K562 (cell line): ENCODE measurements around the gene HHATL. TPM values are rescaled to one million over a fixed set of nuclear protein-coding genes. Genes with fewer than 3 reads are reported as not detected.

ENCODE experiments used
- FOXP1 ChIP-seq: sonication (generic); formaldehyde crosslinking; IDR thresholded peaks from 2 replicates; pipeline ENCODE4 v1.8.0; 2022; ENCODE audit warnings: mild to moderate bottlenecking, missing genetic modification reagents
- HOMEZ ChIP-seq: fragments of 250-450 bp; sonication (Bioruptor Pico); IDR thresholded peaks from 2 replicates; pipeline ENCODE4 v1.4.0; 2020; ENCODE audit warnings: mild to moderate bottlenecking, moderate library complexity
- L3MBTL2 ChIP-seq: fragments of 450-650 bp; IDR thresholded peaks from 2 replicates; pipeline ENCODE4 v1.6.1; 2016; ENCODE audit warnings: mild to moderate bottlenecking, moderate library complexity
- LEF1 ChIP-seq: fragments of 450-650 bp; IDR thresholded peaks from 2 replicates; pipeline ENCODE4 v1.6.1; 2016; ENCODE audit warnings: mild to moderate bottlenecking
- POLR2AphosphoS2 ChIP-seq: IDR thresholded peaks from 2 replicates; pipeline ENCODE4 v1.6.1; 2012; ENCODE audit warnings: low read length, improper control_type of control experiment
- RBM39 ChIP-seq: fragments of 200-400 bp; formaldehyde crosslinking; optimal IDR thresholded peaks from 2 replicates; pipeline ENCODE3; 2018; ENCODE audit warnings: low read depth, low read length
- RHOXF2B ChIP-seq: fragments of 250-450 bp; sonication (Bioruptor Pico); conservative IDR thresholded peaks from 2 replicates; pipeline ENCODE4 v1.5.1; 2021
- TRIM24 ChIP-seq, 2 experiments: fragments of 450-650 bp; IDR thresholded peaks; 2 replicates each; pipeline ENCODE4 v1.6.1; 2016
- ZBTB40 ChIP-seq, 2 experiments: fragments of 450-650 bp in 1 of 2; sonication (generic) in 1 of 2; formaldehyde crosslinking in 1 of 2; IDR thresholded peaks; 2 replicates each; pipeline versions ENCODE4 v1.7.1 to v1.9.0; 2016 to 2022; ENCODE audit warnings: inconsistent platforms in 1 of 2, mild to moderate bottlenecking in 1 of 2, missing genetic modification reagents in 1 of 2
- polyA plus RNA-seq, 8 experiments: library from polyadenylated mRNA; depleted of rRNA in 4 of 8; stranded (reverse) in 5 of 8; unstranded in 3 of 8; fragments of >200 nt; fragmentation: Nextera tagmentation in 2 of 8; fragmentation: Illumina TruSeq in 1 of 8; extraction: Ambion mirVana in 2 of 8; extraction: Trizol in 1 of 8; gene quantifications; 2 replicates each; pipeline versions ENCODE4 v1.2.1 to v1.2.3, GENCODE V29; 2011 to 2014; ENCODE audit warnings: inconsistent platforms in 1 of 8, missing spikeins in 1 of 8
- total RNA-seq, 7 experiments: library from RNA; depleted of rRNA in 6 of 7; stranded (reverse); fragments of >200 nt in 6 of 7; fragmentation: Illumina TruSeq in 2 of 7; extraction: Trizol in 2 of 7; gene quantifications; 2 replicates each; pipeline versions ENCODE4 v1.2.1 to v1.2.3, GENCODE V29; 2011 to 2021; ENCODE audit warnings: low replicate concordance in 1 of 7
- TF ChIP-seq, protein P1 (sequence below): fragments of 200-400 bp; formaldehyde crosslinking; IDR thresholded peaks from 2 replicates; pipeline ENCODE4 v1.6.1; 2017; ENCODE audit warnings: mild to moderate bottlenecking, low read depth, low read length, moderate library complexity

The HHATL gene
- total and polyA plus RNA-seq, 9 of the 15 experiments (the other 6 are each of a cell fraction or from before 2014, with no cell fraction given), result not detected

GRCh38 chr3:42672515-42672914 is 30.1 kb downstream of the HHATL start (continued):
- TF ChIP-seq ZBTB40 (IDR thresholded peaks at IDR 0.05) (no peak), ZBTB40 (CRISPR knock-in tag; IDR thresholded peaks at IDR 0.05) (no peak), L3MBTL2 (no peak), RHOXF2B (CRISPR knock-in tag) (no peak), FOXP1 (no peak), RBM39 (no peak), POLR2AphosphoS2 (no peak), HOMEZ (no peak), TRIM24 (IDR thresholded peaks at IDR 0.05) (no peak), LEF1 (no peak)
- TF ChIP-seq, protein P1, sequence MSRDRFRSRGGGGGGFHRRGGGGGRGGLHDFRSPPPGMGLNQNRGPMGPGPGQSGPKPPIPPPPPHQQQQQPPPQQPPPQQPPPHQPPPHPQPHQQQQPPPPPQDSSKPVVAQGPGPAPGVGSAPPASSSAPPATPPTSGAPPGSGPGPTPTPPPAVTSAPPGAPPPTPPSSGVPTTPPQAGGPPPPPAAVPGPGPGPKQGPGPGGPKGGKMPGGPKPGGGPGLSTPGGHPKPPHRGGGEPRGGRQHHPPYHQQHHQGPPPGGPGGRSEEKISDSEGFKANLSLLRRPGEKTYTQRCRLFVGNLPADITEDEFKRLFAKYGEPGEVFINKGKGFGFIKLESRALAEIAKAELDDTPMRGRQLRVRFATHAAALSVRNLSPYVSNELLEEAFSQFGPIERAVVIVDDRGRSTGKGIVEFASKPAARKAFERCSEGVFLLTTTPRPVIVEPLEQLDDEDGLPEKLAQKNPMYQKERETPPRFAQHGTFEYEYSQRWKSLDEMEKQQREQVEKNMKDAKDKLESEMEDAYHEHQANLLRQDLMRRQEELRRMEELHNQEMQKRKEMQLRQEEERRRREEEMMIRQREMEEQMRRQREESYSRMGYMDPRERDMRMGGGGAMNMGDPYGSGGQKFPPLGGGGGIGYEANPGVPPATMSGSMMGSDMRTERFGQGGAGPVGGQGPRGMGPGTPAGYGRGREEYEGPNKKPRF, result no peak
